ENCODE results near the gene FYB1. TPM values are rescaled to one million over a fixed set of nuclear protein-coding genes. Genes with fewer than 3 reads are reported as not detected.

Gene FYB1
- total RNA-seq, 1 experiment from 2014 or later = 1.3 TPM

DNA sequence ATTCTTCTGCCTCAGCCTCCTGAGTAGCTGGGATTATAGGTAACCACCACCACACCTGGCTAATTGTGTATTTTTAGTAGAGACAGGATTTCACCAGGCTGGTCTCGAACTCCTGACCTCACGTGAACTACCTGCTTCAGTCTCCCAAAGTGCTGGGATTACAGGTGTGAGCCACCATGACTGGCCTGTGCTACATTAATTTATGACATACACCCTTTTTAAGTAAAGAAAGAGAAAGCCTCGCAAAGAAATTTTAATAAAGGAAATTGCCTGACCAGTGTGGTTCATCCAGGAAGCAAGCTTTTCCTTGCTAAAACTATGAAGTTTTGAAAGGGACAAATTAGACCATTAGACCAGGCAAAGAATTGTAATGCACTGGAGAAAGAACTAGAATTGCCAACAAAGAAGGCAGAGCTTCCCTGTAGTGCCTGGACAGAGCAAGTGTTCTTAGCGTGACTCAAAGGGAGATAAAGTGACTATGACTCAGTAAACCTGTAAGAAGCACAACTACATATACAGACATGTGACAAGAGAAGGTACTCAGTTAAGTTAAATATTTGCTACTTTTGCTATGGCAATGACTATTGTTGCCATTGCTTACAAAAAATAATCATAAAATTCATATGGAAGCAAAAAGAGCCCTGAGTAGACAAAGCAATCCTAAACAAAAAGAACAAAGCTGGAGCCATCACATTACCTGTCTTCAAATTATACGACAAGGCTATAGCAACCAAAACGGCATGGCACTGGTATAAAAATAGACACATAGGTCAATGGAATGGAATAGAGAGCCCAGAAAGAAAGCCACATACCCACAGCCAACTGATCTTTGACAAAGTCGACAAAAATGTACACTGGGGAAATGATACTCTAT lies 54.6 kb downstream of the FYB1 start:
- no peaks in the 10 kb centered on the region for H3K9me3 Mint-ChIP-seq (ENCODE audit: unreplicated experiment)
- intact Hi-C loops (cut with micrococcal nuclease; ENCODE audit: unreplicated experiment) = no loop called here
- TF ChIP-seq, protein P1, sequence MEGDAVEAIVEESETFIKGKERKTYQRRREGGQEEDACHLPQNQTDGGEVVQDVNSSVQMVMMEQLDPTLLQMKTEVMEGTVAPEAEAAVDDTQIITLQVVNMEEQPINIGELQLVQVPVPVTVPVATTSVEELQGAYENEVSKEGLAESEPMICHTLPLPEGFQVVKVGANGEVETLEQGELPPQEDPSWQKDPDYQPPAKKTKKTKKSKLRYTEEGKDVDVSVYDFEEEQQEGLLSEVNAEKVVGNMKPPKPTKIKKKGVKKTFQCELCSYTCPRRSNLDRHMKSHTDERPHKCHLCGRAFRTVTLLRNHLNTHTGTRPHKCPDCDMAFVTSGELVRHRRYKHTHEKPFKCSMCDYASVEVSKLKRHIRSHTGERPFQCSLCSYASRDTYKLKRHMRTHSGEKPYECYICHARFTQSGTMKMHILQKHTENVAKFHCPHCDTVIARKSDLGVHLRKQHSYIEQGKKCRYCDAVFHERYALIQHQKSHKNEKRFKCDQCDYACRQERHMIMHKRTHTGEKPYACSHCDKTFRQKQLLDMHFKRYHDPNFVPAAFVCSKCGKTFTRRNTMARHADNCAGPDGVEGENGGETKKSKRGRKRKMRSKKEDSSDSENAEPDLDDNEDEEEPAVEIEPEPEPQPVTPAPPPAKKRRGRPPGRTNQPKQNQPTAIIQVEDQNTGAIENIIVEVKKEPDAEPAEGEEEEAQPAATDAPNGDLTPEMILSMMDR (IDR thresholded peaks at IDR 0.05; ENCODE audit: insufficient read depth in 1 of 2, low read depth in 1 of 2, low read length in 1 of 2, severe bottlenecking in 1 of 2, unreplicated experiment in 1 of 2) = no peak

DNA sequence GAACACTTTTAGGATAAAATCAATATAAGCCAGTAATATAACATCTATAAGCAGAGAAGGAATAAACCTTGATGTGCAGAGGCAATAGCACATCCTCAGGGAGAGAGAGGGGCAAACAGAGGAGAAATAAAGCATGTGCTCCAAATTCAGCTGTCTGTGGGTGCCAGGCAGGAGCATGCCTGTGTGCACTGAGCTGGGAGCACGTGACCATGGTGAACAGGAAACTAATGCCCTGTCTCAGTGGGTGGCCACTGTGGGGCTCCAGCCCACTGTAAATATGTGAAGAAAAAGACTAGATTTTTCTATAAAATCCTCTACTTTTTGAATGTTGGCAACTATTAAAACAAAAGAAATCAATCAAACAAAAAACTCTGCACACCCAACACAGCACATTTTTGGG lies 55.3 kb downstream of the FYB1 start:
- TF ChIP-seq, protein P1 (IDR thresholded peaks at IDR 0.05; ENCODE audit: insufficient read depth in 1 of 2, low read depth in 1 of 2, low read length in 1 of 2, severe bottlenecking in 1 of 2, unreplicated experiment in 1 of 2) = no peak
- CTCF ChIA-PET = no interaction called here

More for the DNA sequence above, 54.6 kb downstream of the FYB1 start:
- Mint-ChIP-seq H3K27me3 (ENCODE audit: insufficient read depth, unreplicated experiment) (no peaks in the 10 kb centered on the region), H3K4me3 (ENCODE audit: unreplicated experiment) (no peak overlapping the region), H3K4me1 (ENCODE audit: low read depth, unreplicated experiment) (peaks cover 9% of the 10 kb centered on the region), H3K27ac (ENCODE audit: unreplicated experiment) (no peak overlapping the region), H3K36me3 (ENCODE audit: insufficient read depth, unreplicated experiment) (no peaks in the 10 kb centered on the region)
- H3K4me1 ChIP-seq = peaks cover 10% of the 10 kb centered on the region
- no peaks in the 10 kb centered on the region for H3K9me3 ChIP-seq
- no peak overlapping the region for H3K4me3 ChIP-seq (ENCODE audit: low read depth, low read length)
- no TSS peak for BruUV-seq (replicated peaks)
- ChIA-PET CTCF (no interaction called here), POLR2A (no interaction called here)
- H3K27me3 ChIP-seq (replicated peaks; ENCODE audit: control insufficient read depth, insufficient read depth, low read length) = no peaks in the 10 kb centered on the region
- no peaks in the 10 kb centered on the region for H3K36me3 ChIP-seq (ENCODE audit: control insufficient read depth, insufficient read depth, low read length)
- DNase-seq = no peak

DNA sequence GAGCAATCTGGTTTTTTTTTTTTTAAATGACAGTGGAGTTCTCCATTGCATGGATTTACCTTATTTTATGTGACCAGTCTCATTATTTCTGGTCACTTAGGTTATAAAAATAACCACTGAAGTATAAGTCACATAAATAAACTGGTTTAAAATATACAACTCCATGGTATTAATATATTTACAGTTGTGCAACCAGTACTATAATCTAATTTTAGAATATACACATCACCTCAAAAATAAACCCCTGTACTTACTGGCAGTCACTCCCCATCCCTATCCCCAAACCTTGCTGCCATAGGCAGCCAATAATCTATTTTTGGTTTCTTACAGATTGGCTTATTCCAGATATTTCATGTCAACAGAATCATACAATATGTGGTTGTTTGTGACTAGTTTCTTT lies 57.8 kb downstream of the FYB1 start:
- no TSS peak for BruUV-seq (replicated peaks)
- CTCF ChIA-PET = no interaction called here
- no peak overlapping the region for H3K27ac Mint-ChIP-seq (ENCODE audit: unreplicated experiment)
- no peaks in the 10 kb centered on the region for H3K4me1 ChIP-seq
- POLR2A ChIA-PET = no interaction called here
- no peaks in the 10 kb centered on the region for H3K36me3 Mint-ChIP-seq (ENCODE audit: insufficient read depth, unreplicated experiment)
- no peaks in the 10 kb centered on the region for H3K9me3 ChIP-seq
- H3K27me3 Mint-ChIP-seq (ENCODE audit: insufficient read depth, unreplicated experiment) = no peaks in the 10 kb centered on the region
- TF ChIP-seq, protein P1 (IDR thresholded peaks at IDR 0.05; ENCODE audit: insufficient read depth in 1 of 2, low read depth in 1 of 2, low read length in 1 of 2, severe bottlenecking in 1 of 2, unreplicated experiment in 1 of 2) = no peak
- DNase-seq = no peak
- no peak overlapping the region for H3K4me3 ChIP-seq (ENCODE audit: low read depth, low read length)
- no peaks in the 10 kb centered on the region for H3K36me3 ChIP-seq (ENCODE audit: control insufficient read depth, insufficient read depth, low read length)
- H3K4me1 Mint-ChIP-seq (ENCODE audit: low read depth, unreplicated experiment) = no peaks in the 10 kb centered on the region
- intact Hi-C loops (cut with micrococcal nuclease; ENCODE audit: unreplicated experiment) = no loop called here
- H3K9me3 Mint-ChIP-seq (ENCODE audit: unreplicated experiment) = no peaks in the 10 kb centered on the region
- H3K4me3 Mint-ChIP-seq (ENCODE audit: unreplicated experiment) = no peak overlapping the region
- H3K27me3 ChIP-seq (replicated peaks; ENCODE audit: control insufficient read depth, insufficient read depth, low read length) = no peaks in the 10 kb centered on the region

More for the DNA sequence above, 55.3 kb downstream of the FYB1 start:
- H3K4me3 ChIP-seq (ENCODE audit: low read depth, low read length) = no peak overlapping the region
- BruUV-seq (replicated peaks) = no TSS peak
- H3K9me3 ChIP-seq = no peaks in the 10 kb centered on the region
- Mint-ChIP-seq H3K27ac (ENCODE audit: unreplicated experiment) (no peak overlapping the region), H3K4me1 (ENCODE audit: low read depth, unreplicated experiment) (peaks cover 9% of the 10 kb centered on the region), H3K36me3 (ENCODE audit: insufficient read depth, unreplicated experiment) (no peaks in the 10 kb centered on the region), H3K9me3 (ENCODE audit: unreplicated experiment) (no peaks in the 10 kb centered on the region), H3K4me3 (ENCODE audit: unreplicated experiment) (no peak overlapping the region), H3K27me3 (ENCODE audit: insufficient read depth, unreplicated experiment) (no peaks in the 10 kb centered on the region)
- DNase-seq = no peak
- no peaks in the 10 kb centered on the region for H3K27me3 ChIP-seq (replicated peaks; ENCODE audit: control insufficient read depth, insufficient read depth, low read length)
- H3K36me3 ChIP-seq (ENCODE audit: control insufficient read depth, insufficient read depth, low read length) = no peaks in the 10 kb centered on the region
- H3K4me1 ChIP-seq = peaks cover 10% of the 10 kb centered on the region
- POLR2A ChIA-PET = no interaction called here
- intact Hi-C loops (cut with micrococcal nuclease; ENCODE audit: unreplicated experiment) = no loop called here

Data from Caco-2 (cell line).